Liver (tissue), 3 donors: ENCODE results near the gene RPH3AL.

Experiments
- ATF3 ChIP-seq: IDR thresholded peaks from 2 replicates; pipeline ENCODE4 v1.6.1; 2016; ENCODE audit warnings: antibody characterized with exemption
- CTCF ChIP-seq: fragments of 150-350 bp; IDR thresholded peaks from 2 replicates; pipeline ENCODE4 v1.5.1; 2017; ENCODE audit warnings: improper control_type of control experiment, low read depth, low read length; ENCODE audit not compliant: missing input control
- EGR1 ChIP-seq, 2 donors: IDR thresholded peaks; 2 replicates each; pipeline ENCODE4 v1.6.1; 2016 to 2018; ENCODE audit warnings: antibody characterized with exemption in 2 of 2, low read depth in 2 of 2
- HNF4G ChIP-seq: IDR thresholded peaks from 2 replicates; pipeline ENCODE4 v1.6.1; 2016; ENCODE audit warnings: antibody characterized with exemption
- RAD21 ChIP-seq, 2 donors: IDR thresholded peaks; 2 replicates each; pipeline ENCODE4 v1.6.1; 2016; ENCODE audit warnings: antibody characterized with exemption in 2 of 2, mild to moderate bottlenecking in 2 of 2
- REST ChIP-seq: IDR thresholded peaks from 2 replicates; pipeline ENCODE4 v1.6.1; 2016; ENCODE audit warnings: antibody characterized with exemption, mild to moderate bottlenecking
- TAF1 ChIP-seq: conservative IDR thresholded peaks from 2 replicates; pipeline ENCODE4 v1.6.1; 2016; ENCODE audit warnings: antibody characterized with exemption, mild to moderate bottlenecking
- YY1 ChIP-seq: IDR thresholded peaks from 2 replicates; pipeline ENCODE4 v1.6.1; 2016; ENCODE audit warnings: antibody characterized with exemption, mild to moderate bottlenecking
- TF ChIP-seq, protein P1 (sequence below): IDR thresholded peaks from 2 replicates; pipeline ENCODE4 v1.6.1; 2016; ENCODE audit warnings: antibody characterized with exemption
- TF ChIP-seq, protein P2 (sequence below): IDR thresholded peaks from 2 replicates; pipeline ENCODE4 v1.6.1; 2016; ENCODE audit warnings: antibody characterized with exemption
- donor health status: healthy.
- donor health status: healthy.

- TF ChIP-seq CTCF (no peak), TAF1 (no peak), EGR1 (IDR thresholded peaks at IDR 0.05; ENCODE audit: low read depth in 2 of 2) (no peak), REST (no peak), RAD21 (IDR thresholded peaks at IDR 0.05) (no peak), ATF3 (no peak), YY1 (no peak), HNF4G (no peak)
- TF ChIP-seq, protein P1, sequence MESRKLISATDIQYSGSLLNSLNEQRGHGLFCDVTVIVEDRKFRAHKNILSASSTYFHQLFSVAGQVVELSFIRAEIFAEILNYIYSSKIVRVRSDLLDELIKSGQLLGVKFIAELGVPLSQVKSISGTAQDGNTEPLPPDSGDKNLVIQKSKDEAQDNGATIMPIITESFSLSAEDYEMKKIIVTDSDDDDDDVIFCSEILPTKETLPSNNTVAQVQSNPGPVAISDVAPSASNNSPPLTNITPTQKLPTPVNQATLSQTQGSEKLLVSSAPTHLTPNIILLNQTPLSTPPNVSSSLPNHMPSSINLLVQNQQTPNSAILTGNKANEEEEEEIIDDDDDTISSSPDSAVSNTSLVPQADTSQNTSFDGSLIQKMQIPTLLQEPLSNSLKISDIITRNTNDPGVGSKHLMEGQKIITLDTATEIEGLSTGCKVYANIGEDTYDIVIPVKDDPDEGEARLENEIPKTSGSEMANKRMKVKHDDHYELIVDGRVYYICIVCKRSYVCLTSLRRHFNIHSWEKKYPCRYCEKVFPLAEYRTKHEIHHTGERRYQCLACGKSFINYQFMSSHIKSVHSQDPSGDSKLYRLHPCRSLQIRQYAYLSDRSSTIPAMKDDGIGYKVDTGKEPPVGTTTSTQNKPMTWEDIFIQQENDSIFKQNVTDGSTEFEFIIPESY: no peak
- TF ChIP-seq, protein P2, sequence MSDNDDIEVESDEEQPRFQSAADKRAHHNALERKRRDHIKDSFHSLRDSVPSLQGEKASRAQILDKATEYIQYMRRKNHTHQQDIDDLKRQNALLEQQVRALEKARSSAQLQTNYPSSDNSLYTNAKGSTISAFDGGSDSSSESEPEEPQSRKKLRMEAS: no peak
These were observed 29.5 kb upstream of the RPH3AL start for GRCh38 chr17:381941-382643.
